H1 (cell line): ENCODE measurements around the gene SEMA6A. TPM values are rescaled to one million over a fixed set of nuclear protein-coding genes. Genes with fewer than 3 reads are reported as not detected.

Source experiments
- NRF1 ChIP-seq: IDR thresholded peaks from 2 replicates; pipeline ENCODE4 v1.6.1; 2011; ENCODE audit warnings: mild to moderate bottlenecking, low read depth, low read length, improper control_type of control experiment
- SIX5 ChIP-seq: IDR thresholded peaks from 2 replicates; pipeline ENCODE4 v1.6.1; 2011; ENCODE audit warnings: mild to moderate bottlenecking, low read depth, low read length
- YY1 ChIP-seq: IDR thresholded peaks from 2 replicates; pipeline ENCODE4 v1.6.1; 2011; ENCODE audit warnings: low read depth, mild to moderate bottlenecking, low read length
- polyA plus RNA-seq, 7 experiments: library from polyadenylated mRNA; depleted of rRNA in 3 of 7; stranded (reverse) in 5 of 7; unstranded in 2 of 7; fragments of >200 nt in 5 of 7; fragments of 200-250 nt in 2 of 7; gene quantifications; 1 replicate in 5 of 7; 2 replicates in 1 of 7; 4 replicates in 1 of 7; pipeline versions ENCODE4 v1.2.1 to v1.2.3, GENCODE V29; 2011 to 2013; ENCODE audit warnings: missing spikeins in 2 of 7, mixed read lengths in 2 of 7
- total RNA-seq: library from RNA; stranded (reverse); fragmentation: NEBNext Ultra II Directional; extraction: Animal tissue kit (Norgen Biotek cat#: 25700); gene quantifications from 2 replicates; pipeline ENCODE4 v1.2.1, GENCODE V29; 2021

SEMA6A gene
- total and polyA plus RNA-seq, 2 of the 8 experiments (the other 6 are each of a cell fraction or from before 2014, with no cell fraction given), result 78.3 to 277 TPM

- no peak for TF ChIP-seq YY1
- no peak for TF ChIP-seq SIX5
- no peak for TF ChIP-seq NRF1
- TF ChIP-seq, all 59 proteins: peak for 0
Measured at GRCh38 chr5:116593340-116593739, 18.7 kb upstream of the SEMA6A start (continued).
